HepG2 (cell line): ENCODE measurements around the gene KMT5C. TPM values are rescaled to one million over a fixed set of nuclear protein-coding genes. Genes with fewer than 3 reads are reported as not detected.

Source experiments
- BCL6 ChIP-seq: IDR thresholded peaks from 2 replicates; pipeline ENCODE4 v1.6.1; 2016; ENCODE audit warnings: missing genetic modification reagents, missing compliant biosample characterization
- ETV6 ChIP-seq: sonication (generic); formaldehyde crosslinking; conservative IDR thresholded peaks from 2 replicates; pipeline ENCODE4 v1.4.0; 2020; ENCODE audit warnings: missing genetic modification reagents
- GLI4 ChIP-seq: sonication (generic); formaldehyde crosslinking; IDR thresholded peaks from 2 replicates; pipeline ENCODE4 v1.5.1; 2020; ENCODE audit warnings: missing genetic modification reagents, mild to moderate bottlenecking, moderate library complexity, borderline replicate concordance
- HOXD1 ChIP-seq: sonication (generic); formaldehyde crosslinking; IDR thresholded peaks from 2 replicates; pipeline ENCODE4 v1.5.0; 2020; ENCODE audit warnings: missing genetic modification reagents
- LCORL ChIP-seq, 2 experiments: fragments of 450-650 bp in 1 of 2; sonication (generic) in 1 of 2; formaldehyde crosslinking in 1 of 2; IDR thresholded peaks; 2 replicates each; pipeline versions ENCODE4 v1.5.0 to v1.6.1; 2017 to 2020; ENCODE audit warnings: antibody characterized with exemption in 1 of 2, missing genetic modification reagents in 1 of 2
- MTF1 ChIP-seq: sonication (generic); formaldehyde crosslinking; IDR thresholded peaks from 2 replicates; pipeline ENCODE4 v1.5.0; 2020; ENCODE audit warnings: missing genetic modification reagents
- ONECUT2 ChIP-seq: sonication (generic); formaldehyde crosslinking; IDR thresholded peaks from 2 replicates; pipeline ENCODE4 v1.4.0; 2020; ENCODE audit warnings: missing genetic modification reagents
- SIX4 ChIP-seq: sonication (generic); formaldehyde crosslinking; IDR thresholded peaks from 2 replicates; pipeline ENCODE4 v1.4.0; 2020; ENCODE audit warnings: missing genetic modification reagents
- SOX6 ChIP-seq, 2 experiments: fragments of 450-650 bp in 1 of 2; sonication (generic) in 1 of 2; formaldehyde crosslinking in 1 of 2; IDR thresholded peaks; 2 replicates each; pipeline versions ENCODE4 v1.4.0 to v1.6.1; 2017 to 2020; ENCODE audit warnings: antibody characterized with exemption in 1 of 2, mild to moderate bottlenecking in 1 of 2, missing genetic modification reagents in 1 of 2
- TAF1 ChIP-seq: sonication (generic); formaldehyde crosslinking; IDR thresholded peaks from 2 replicates; pipeline ENCODE4 v1.4.0; 2020; ENCODE audit warnings: missing genetic modification reagents
- ZNF205 ChIP-seq: IDR thresholded peaks from 2 replicates; pipeline ENCODE4 v1.6.1; 2018; ENCODE audit warnings: missing biosample characterization, missing genetic modification reagents
- ZNF225 ChIP-seq: sonication (generic); formaldehyde crosslinking; IDR thresholded peaks from 2 replicates; pipeline ENCODE4 v1.4.0; 2020; ENCODE audit warnings: mild to moderate bottlenecking, missing genetic modification reagents
- ZSCAN31 ChIP-seq: sonication (generic); formaldehyde crosslinking; IDR thresholded peaks from 2 replicates; pipeline ENCODE4 v1.5.0; 2020; ENCODE audit warnings: low read depth, mild to moderate bottlenecking, missing genetic modification reagents
- polyA plus RNA-seq, 8 experiments: library from polyadenylated mRNA; depleted of rRNA in 3 of 8; stranded (reverse) in 7 of 8; unstranded in 1 of 8; fragments of >200 nt; fragmentation: Illumina TruSeq in 4 of 8; extraction: Trizol in 4 of 8; gene quantifications; 2 replicates each; pipeline versions ENCODE4 v1.2.1 to v1.2.3, GENCODE V29; 2011 to 2016; ENCODE audit warnings: low read depth in 4 of 8, missing spikeins in 1 of 8, mixed read lengths in 1 of 8; ENCODE audit not compliant: insufficient read depth in 1 of 8
- total RNA-seq, 5 experiments: library from RNA; depleted of rRNA; stranded (reverse); fragments of >200 nt; fragmentation: Illumina TruSeq; extraction: Trizol; gene quantifications; 2 replicates each; pipeline ENCODE4 v1.2.3, GENCODE V29; 2016; ENCODE audit warnings: low read depth in 1 of 5
- TF ChIP-seq, protein P1 (sequence below): sonication (generic); formaldehyde crosslinking; IDR thresholded peaks from 2 replicates; pipeline ENCODE4 v1.4.0; 2020; ENCODE audit warnings: low read depth, mild to moderate bottlenecking, missing genetic modification reagents
- TF ChIP-seq, protein P2 (sequence below): sonication (generic); formaldehyde crosslinking; IDR thresholded peaks from 2 replicates; pipeline ENCODE4 v1.4.0; 2020; ENCODE audit warnings: missing genetic modification reagents, borderline replicate concordance
- TF ChIP-seq, protein P3 (sequence below): sonication (generic); formaldehyde crosslinking; IDR thresholded peaks from 2 replicates; pipeline ENCODE4 v1.5.1; 2020; ENCODE audit warnings: mild to moderate bottlenecking, missing genetic modification reagents
- TF ChIP-seq, protein P4 (sequence below): sonication (generic); formaldehyde crosslinking; IDR thresholded peaks from 2 replicates; pipeline ENCODE4 v1.4.0; 2020; ENCODE audit warnings: missing genetic modification reagents

KMT5C gene
- total and polyA plus RNA-seq, 2 of the 13 experiments (the other 11 are each of a cell fraction or from before 2014, with no cell fraction given), result 5.5 to 9.0 TPM

DNA sequence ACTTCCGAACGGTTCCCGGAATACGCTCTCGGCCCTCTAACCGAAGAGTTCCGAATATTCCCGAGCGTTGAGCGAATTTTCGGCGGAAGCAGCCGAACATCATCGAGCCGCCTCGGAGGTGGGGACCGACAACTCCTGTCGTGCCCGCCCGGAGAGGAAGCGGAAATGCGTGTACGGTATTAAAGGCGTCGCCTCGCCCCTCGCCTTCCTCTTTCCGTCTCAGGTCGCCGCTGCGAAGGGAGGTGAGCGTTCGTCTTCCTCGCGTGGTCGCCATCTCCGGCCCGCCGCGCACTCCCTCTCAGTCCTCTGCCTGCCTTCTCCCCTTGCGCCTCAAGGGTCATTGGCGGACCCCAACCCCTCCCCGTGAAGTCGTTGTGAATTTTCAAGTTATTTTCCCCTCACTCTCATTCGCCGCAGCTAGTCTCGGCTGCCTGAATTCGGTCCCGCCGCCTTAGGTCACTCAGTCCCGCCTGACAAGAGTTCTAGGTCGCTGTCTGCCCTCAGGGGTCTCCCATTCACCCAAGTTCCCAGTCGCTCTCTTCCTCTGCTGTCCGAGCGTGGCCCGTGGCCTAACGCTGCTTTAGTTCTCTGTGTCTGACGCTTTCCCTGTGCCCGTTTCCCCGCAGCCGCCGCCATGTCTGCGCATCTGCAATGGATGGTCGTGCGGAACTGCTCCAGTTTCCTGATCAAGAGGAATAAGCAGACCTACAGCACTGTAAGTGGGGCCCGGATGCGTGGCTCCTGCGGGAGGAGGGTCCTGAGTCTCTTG lies 46.2 kb downstream of the KMT5C start, which contains the start of gene RPL28 (continued):
- TF ChIP-seq, protein P1, sequence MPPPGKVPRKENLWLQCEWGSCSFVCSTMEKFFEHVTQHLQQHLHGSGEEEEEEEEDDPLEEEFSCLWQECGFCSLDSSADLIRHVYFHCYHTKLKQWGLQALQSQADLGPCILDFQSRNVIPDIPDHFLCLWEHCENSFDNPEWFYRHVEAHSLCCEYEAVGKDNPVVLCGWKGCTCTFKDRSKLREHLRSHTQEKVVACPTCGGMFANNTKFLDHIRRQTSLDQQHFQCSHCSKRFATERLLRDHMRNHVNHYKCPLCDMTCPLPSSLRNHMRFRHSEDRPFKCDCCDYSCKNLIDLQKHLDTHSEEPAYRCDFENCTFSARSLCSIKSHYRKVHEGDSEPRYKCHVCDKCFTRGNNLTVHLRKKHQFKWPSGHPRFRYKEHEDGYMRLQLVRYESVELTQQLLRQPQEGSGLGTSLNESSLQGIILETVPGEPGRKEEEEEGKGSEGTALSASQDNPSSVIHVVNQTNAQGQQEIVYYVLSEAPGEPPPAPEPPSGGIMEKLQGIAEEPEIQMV, result peak; percentile 79
- TF ChIP-seq GLI4 (CRISPR knock-in tag) (0 out of 2 replicates have a peak, but pooled peaks have one; percentile 75), ZNF205 (peak; percentile 77), SOX6 (IDR thresholded peaks at IDR 0.05) (no peak), SOX6 (CRISPR knock-in tag; IDR thresholded peaks at IDR 0.05) (peak; percentile 55), TAF1 (CRISPR knock-in tag) (peak; percentile 100), ONECUT2 (CRISPR knock-in tag) (no peak), HOXD1 (CRISPR knock-in tag) (peak; percentile 16; the same call in 1 of the 2 replicates), SIX4 (CRISPR knock-in tag) (no peak), ETV6 (CRISPR knock-in tag) (0 out of 2 replicates have a peak, but pooled peaks have one; percentile 64), ZNF225 (CRISPR knock-in tag) (peak; percentile 85), BCL6 (peak; percentile 59), LCORL (IDR thresholded peaks at IDR 0.05) (no peak), LCORL (CRISPR knock-in tag; IDR thresholded peaks at IDR 0.05) (0 out of 2 replicates have a peak, but pooled peaks have one; percentile 22), ZSCAN31 (CRISPR knock-in tag) (peak; percentile 88; the same call in 1 of the 2 replicates), MTF1 (CRISPR knock-in tag) (peak; percentile 29; the same call in 1 of the 2 replicates)
- TF ChIP-seq, protein P2, sequence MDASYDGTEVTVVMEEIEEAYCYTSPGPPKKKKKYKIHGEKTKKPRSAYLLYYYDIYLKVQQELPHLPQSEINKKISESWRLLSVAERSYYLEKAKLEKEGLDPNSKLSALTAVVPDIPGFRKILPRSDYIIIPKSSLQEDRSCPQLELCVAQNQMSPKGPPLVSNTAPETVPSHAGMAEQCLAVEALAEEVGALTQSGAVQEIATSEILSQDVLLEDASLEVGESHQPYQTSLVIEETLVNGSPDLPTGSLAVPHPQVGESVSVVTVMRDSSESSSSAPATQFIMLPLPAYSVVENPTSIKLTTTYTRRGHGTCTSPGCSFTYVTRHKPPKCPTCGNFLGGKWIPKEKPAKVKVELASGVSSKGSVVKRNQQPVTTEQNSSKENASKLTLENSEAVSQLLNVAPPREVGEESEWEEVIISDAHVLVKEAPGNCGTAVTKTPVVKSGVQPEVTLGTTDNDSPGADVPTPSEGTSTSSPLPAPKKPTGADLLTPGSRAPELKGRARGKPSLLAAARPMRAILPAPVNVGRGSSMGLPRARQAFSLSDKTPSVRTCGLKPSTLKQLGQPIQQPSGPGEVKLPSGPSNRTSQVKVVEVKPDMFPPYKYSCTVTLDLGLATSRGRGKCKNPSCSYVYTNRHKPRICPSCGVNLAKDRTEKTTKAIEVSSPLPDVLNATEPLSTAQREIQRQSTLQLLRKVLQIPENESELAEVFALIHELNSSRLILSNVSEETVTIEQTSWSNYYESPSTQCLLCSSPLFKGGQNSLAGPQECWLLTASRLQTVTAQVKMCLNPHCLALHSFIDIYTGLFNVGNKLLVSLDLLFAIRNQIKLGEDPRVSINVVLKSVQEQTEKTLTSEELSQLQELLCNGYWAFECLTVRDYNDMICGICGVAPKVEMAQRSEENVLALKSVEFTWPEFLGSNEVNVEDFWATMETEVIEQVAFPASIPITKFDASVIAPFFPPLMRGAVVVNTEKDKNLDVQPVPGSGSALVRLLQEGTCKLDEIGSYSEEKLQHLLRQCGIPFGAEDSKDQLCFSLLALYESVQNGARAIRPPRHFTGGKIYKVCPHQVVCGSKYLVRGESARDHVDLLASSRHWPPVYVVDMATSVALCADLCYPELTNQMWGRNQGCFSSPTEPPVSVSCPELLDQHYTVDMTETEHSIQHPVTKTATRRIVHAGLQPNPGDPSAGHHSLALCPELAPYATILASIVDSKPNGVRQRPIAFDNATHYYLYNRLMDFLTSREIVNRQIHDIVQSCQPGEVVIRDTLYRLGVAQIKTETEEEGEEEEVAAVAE (CRISPR knock-in tag), result peak; percentile 85
- TF ChIP-seq, protein P3, sequence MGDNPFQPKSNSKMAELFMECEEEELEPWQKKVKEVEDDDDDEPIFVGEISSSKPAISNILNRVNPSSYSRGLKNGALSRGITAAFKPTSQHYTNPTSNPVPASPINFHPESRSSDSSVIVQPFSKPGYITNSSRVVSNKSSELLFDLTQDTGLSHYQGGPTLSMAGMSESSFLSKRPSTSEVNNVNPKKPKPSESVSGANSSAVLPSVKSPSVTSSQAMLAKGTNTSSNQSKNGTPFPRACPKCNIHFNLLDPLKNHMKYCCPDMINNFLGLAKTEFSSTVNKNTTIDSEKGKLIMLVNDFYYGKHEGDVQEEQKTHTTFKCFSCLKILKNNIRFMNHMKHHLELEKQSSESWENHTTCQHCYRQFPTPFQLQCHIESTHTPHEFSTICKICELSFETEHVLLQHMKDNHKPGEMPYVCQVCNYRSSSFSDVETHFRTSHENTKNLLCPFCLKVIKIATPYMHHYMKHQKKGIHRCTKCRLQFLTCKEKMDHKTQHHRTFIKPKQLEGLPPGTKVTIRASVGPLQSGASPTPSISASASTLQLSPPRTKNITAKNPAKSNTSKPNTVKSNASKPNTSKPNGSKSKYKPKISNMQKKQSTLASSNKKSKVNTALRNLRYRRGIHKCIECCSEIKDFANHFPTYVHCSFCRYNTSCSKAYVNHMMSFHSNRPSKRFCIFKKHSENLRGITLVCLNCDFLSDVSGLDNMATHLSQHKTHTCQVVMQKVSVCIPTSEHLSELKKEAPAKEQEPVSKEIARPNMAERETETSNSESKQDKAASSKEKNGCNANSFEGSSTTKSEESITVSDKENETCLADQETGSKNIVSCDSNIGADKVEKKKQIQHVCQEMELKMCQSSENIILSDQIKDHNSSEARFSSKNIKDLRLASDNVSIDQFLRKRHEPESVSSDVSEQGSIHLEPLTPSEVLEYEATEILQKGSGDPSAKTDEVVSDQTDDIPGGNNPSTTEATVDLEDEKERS (CRISPR knock-in tag), result peak; percentile 75; the same call in 1 of the 2 replicates
- TF ChIP-seq, protein P4, sequence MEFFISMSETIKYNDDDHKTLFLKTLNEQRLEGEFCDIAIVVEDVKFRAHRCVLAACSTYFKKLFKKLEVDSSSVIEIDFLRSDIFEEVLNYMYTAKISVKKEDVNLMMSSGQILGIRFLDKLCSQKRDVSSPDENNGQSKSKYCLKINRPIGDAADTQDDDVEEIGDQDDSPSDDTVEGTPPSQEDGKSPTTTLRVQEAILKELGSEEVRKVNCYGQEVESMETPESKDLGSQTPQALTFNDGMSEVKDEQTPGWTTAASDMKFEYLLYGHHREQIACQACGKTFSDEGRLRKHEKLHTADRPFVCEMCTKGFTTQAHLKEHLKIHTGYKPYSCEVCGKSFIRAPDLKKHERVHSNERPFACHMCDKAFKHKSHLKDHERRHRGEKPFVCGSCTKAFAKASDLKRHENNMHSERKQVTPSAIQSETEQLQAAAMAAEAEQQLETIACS, result 0 out of 2 replicates have a peak, but pooled peaks have one; percentile 33
